Superior temporal gyrus (tissue), 1 donor: ENCODE data around the gene FAM120B.
"Not testable (repeated sequence)": the region's sequence is repeated elsewhere in the genome, so short reads cannot be mapped to it uniquely, and the experiment has no call there.

Experiments
- DNase-seq: peaks from one replicate; pipeline ENCODE4 v3.0.0-alpha.2; 2016; ENCODE audit errors: extremely low spot score

FAM120B gene

GRCh38 chr6:170383466-170384035 is 77.0 kb downstream of the FAM120B start:
- no peak for DNase-seq

GRCh38 chr6:170385506-170385905 is 78.9 kb downstream of the FAM120B start:
- no peak for DNase-seq

- DNase-seq: no peak
Observed at GRCh38 chr6:170388113-170388512, 81.6 kb downstream of the FAM120B start.

GRCh38 chr6:170393033-170393432 is 86.5 kb downstream of the FAM120B start:
- DNase-seq: no peak

GRCh38 chr6:170393807-170394399 is 87.3 kb downstream of the FAM120B start:
- DNase-seq: no peak

- DNase-seq: no peak
Observed at GRCh38 chr6:170394980-170395379, 88.4 kb downstream of the FAM120B start.

GRCh38 chr6:170398743-170399369 is 92.3 kb downstream of the FAM120B start:
- not testable (repeated sequence) for DNase-seq

GRCh38 chr6:170399955-170400558 is 93.5 kb downstream of the FAM120B start:
- not testable (repeated sequence) for DNase-seq

- DNase-seq: no peak
Observed at GRCh38 chr6:170402318-170403040, 95.9 kb downstream of the FAM120B start.

GRCh38 chr6:170403451-170403850 is 96.9 kb downstream of the FAM120B start:
- no peak for DNase-seq

GRCh38 chr6:170404036-170404435 is 97.5 kb downstream of the FAM120B start:
- peak; percentile 90 for DNase-seq

GRCh38 chr6:170404697-170405096 is 98.1 kb downstream of the FAM120B start:
- DNase-seq: peak; percentile 53

GRCh38 chr6:170405311-170405975 is 98.9 kb downstream of the FAM120B start:
- DNase-seq: no peak

- DNase-seq: no peak
Observed at GRCh38 chr6:170407200-170407599, 100.6 kb downstream of the FAM120B start.

- no peak for DNase-seq
Observed at GRCh38 chr6:170407932-170408331, 101.4 kb downstream of the FAM120B start.

- DNase-seq: not testable (repeated sequence)
Observed at GRCh38 chr6:170409746-170410145, 103.2 kb downstream of the FAM120B start.

- DNase-seq: no peak
Observed at GRCh38 chr6:170410241-170410640, 103.7 kb downstream of the FAM120B start.

GRCh38 chr6:170415318-170415717 is 108.8 kb downstream of the FAM120B start:
- DNase-seq: no peak

- no peak for DNase-seq
Observed at GRCh38 chr6:170416303-170416702, 109.7 kb downstream of the FAM120B start.

- DNase-seq: no peak
Observed at GRCh38 chr6:170416959-170417606, 110.5 kb downstream of the FAM120B start.

- no peak for DNase-seq
Observed at GRCh38 chr6:170417881-170418280, 111.3 kb downstream of the FAM120B start.
